H9 (cell line): ENCODE measurements around the gene CERCAM. TPM values are rescaled to one million over a fixed set of nuclear protein-coding genes. Genes with fewer than 3 reads are reported as not detected.

Source experiments
- DNase-seq: peaks from one replicate; pipeline ENCODE4 v3.0.0-alpha.2; 2017
- H2AFZ ChIP-seq: one replicate; pipeline ENCODE4 v1.6.1; 2013; ENCODE audit warnings: mild to moderate bottlenecking, low read length, control low read depth, moderate library complexity
- H2AK5ac ChIP-seq: 2 replicates; pipeline ENCODE4 v1.6.1; 2013; ENCODE audit warnings: low read length, control low read depth, mixed read lengths; ENCODE audit not compliant: insufficient read length
- H2BK120ac ChIP-seq: one replicate; pipeline ENCODE4 v1.6.1; 2013; ENCODE audit warnings: low read depth, mild to moderate bottlenecking, low read length, control low read depth, inconsistent platforms; ENCODE audit not compliant: poor library complexity, severe bottlenecking
- H2BK12ac ChIP-seq: 2 replicates; pipeline ENCODE4 v1.6.1; 2013; ENCODE audit warnings: low read length, control low read depth, mixed read lengths, low read depth; ENCODE audit not compliant: insufficient read length
- H2BK15ac ChIP-seq: 2 replicates; pipeline ENCODE4 v1.6.1; 2013; ENCODE audit warnings: low read depth, low read length, control low read depth
- H2BK20ac ChIP-seq: one replicate; pipeline ENCODE4 v1.6.1; 2013; ENCODE audit warnings: low read depth, mild to moderate bottlenecking, low read length, control low read depth, inconsistent platforms; ENCODE audit not compliant: poor library complexity, severe bottlenecking
- H2BK5ac ChIP-seq: 2 replicates; pipeline ENCODE4 v1.6.1; 2013; ENCODE audit warnings: low read length, control low read depth, mixed read lengths; ENCODE audit not compliant: insufficient read length
- H3K14ac ChIP-seq: 2 replicates; pipeline ENCODE4 v1.6.1; 2013; ENCODE audit warnings: low read length, control low read depth; ENCODE audit not compliant: insufficient read depth
- H3K18ac ChIP-seq: 2 replicates; pipeline ENCODE4 v1.6.1; 2013; ENCODE audit warnings: low read depth, mild to moderate bottlenecking, mixed read lengths, low read length, control low read depth; ENCODE audit not compliant: insufficient read length
- H3K23ac ChIP-seq: 2 replicates; pipeline ENCODE4 v1.6.1; 2013; ENCODE audit warnings: low read length, control low read depth, mixed read lengths, low read depth; ENCODE audit not compliant: insufficient read length
- H3K23me2 ChIP-seq: 2 replicates; pipeline ENCODE4 v1.6.1; 2013; ENCODE audit warnings: low read depth, mild to moderate bottlenecking, mixed read lengths, low read length, control low read depth; ENCODE audit not compliant: insufficient read length, poor library complexity, severe bottlenecking
- H3K27ac ChIP-seq: 2 replicates; pipeline ENCODE4 v1.5.1; 2013; ENCODE audit warnings: low read length, control low read depth, mixed read lengths, low read depth; ENCODE audit not compliant: insufficient read length
- H3K27me3 ChIP-seq: 2 replicates; pipeline ENCODE4 v1.6.1; 2013; ENCODE audit warnings: low read length, control low read depth, inconsistent platforms; ENCODE audit not compliant: insufficient read depth
- H3K4ac ChIP-seq: 2 replicates; pipeline ENCODE4 v1.6.1; 2013; ENCODE audit warnings: low read depth, mild to moderate bottlenecking, control low read depth, inconsistent platforms, low read length, moderate library complexity
- H3K4me1 ChIP-seq: 2 replicates; pipeline ENCODE4 v1.6.1; 2013; ENCODE audit warnings: low read length, control low read depth, inconsistent platforms; ENCODE audit not compliant: insufficient read depth
- H3K4me2 ChIP-seq: 2 replicates; pipeline ENCODE4 v1.6.1; 2013; ENCODE audit warnings: low read length, control low read depth, mixed read lengths; ENCODE audit not compliant: insufficient read length, insufficient read depth
- H3K56ac ChIP-seq: 2 replicates; pipeline ENCODE4 v1.6.1; 2013; ENCODE audit warnings: low read depth, mild to moderate bottlenecking, mixed read lengths, low read length, control low read depth; ENCODE audit not compliant: insufficient read length
- H3K79me1 ChIP-seq: 2 replicates; pipeline ENCODE4 v1.6.1; 2013; ENCODE audit warnings: low read depth, mild to moderate bottlenecking, moderate library complexity, low read length, control low read depth, inconsistent platforms; ENCODE audit not compliant: insufficient read depth, poor library complexity, severe bottlenecking
- H3K79me2 ChIP-seq: 2 replicates; pipeline ENCODE4 v1.6.1; 2013; ENCODE audit warnings: low read length, control low read depth, inconsistent platforms; ENCODE audit not compliant: insufficient read depth
- H3K9ac ChIP-seq: 2 replicates; pipeline ENCODE4 v1.6.1; 2013; ENCODE audit warnings: low read length, control low read depth, mixed read lengths; ENCODE audit not compliant: insufficient read length; ENCODE audit errors: extremely low read depth
- H3K9me3 ChIP-seq: one replicate; pipeline ENCODE4 v1.6.1; 2013; ENCODE audit warnings: low read depth, low read length, inconsistent platforms; ENCODE audit not compliant: control insufficient read depth
- H3T11ph ChIP-seq: one replicate; pipeline ENCODE4 v1.6.1; 2013; ENCODE audit warnings: mild to moderate bottlenecking, low read length, control low read depth, inconsistent platforms
- H4K20me1 ChIP-seq: one replicate; pipeline ENCODE4 v1.6.1; 2013; ENCODE audit not compliant: control insufficient read depth, insufficient read length, insufficient read depth
- H4K5ac ChIP-seq: 2 replicates; pipeline ENCODE4 v1.6.1; 2013; ENCODE audit warnings: low read depth, mild to moderate bottlenecking, mixed read lengths, low read length, control low read depth; ENCODE audit not compliant: insufficient read length
- H4K8ac ChIP-seq: replicated peaks from 2 replicates; pipeline ENCODE4 v1.6.1; 2013; ENCODE audit warnings: low read length, control low read depth, mixed read lengths, low read depth; ENCODE audit not compliant: insufficient read length
- H4K91ac ChIP-seq: 2 replicates; pipeline ENCODE4 v1.6.1; 2013; ENCODE audit warnings: low read depth, mild to moderate bottlenecking, moderate library complexity, mixed read lengths, low read length, control low read depth; ENCODE audit not compliant: insufficient read length
- H3K27ac Mint-ChIP-seq, 3 experiments: 2 replicates in 2 of 3; 3 replicates in 1 of 3; pipeline ENCODE4 v1.8.0; 2020 to 2021; ENCODE audit warnings: mixed read lengths in 3 of 3, mild to moderate bottlenecking in 1 of 3, moderate library complexity in 1 of 3
- H3K27me3 Mint-ChIP-seq: 2 replicates; pipeline ENCODE4 v1.8.0; 2021; ENCODE audit warnings: low read depth, mild to moderate bottlenecking, moderate library complexity, mixed read lengths
- H3K36me3 Mint-ChIP-seq, 3 experiments: 2 replicates in 2 of 3; 3 replicates in 1 of 3; pipeline ENCODE4 v1.8.0; 2020 to 2021; ENCODE audit warnings: low read depth in 3 of 3, mixed read lengths in 3 of 3; ENCODE audit not compliant: insufficient read depth in 1 of 3
- H3K4me1 Mint-ChIP-seq, 2 experiments: 2 replicates each; pipeline ENCODE4 v1.8.0; 2020; ENCODE audit warnings: mixed read lengths in 2 of 2
- H3K4me3 Mint-ChIP-seq, 2 experiments: 2 replicates in 1 of 2; 3 replicates in 1 of 2; pipeline ENCODE4 v1.8.0; 2020 to 2021; ENCODE audit warnings: mild to moderate bottlenecking in 2 of 2, mixed read lengths in 2 of 2, moderate library complexity in 1 of 2
- H3K9me3 Mint-ChIP-seq, 2 experiments: 2 replicates in 1 of 2; 3 replicates in 1 of 2; pipeline ENCODE4 v1.8.0; 2020; ENCODE audit warnings: mild to moderate bottlenecking in 2 of 2, mixed read lengths in 2 of 2, moderate library complexity in 1 of 2
- CTCF ChIP-seq: fragments of 200-600 bp; sonication (generic); conservative IDR thresholded peaks from 3 replicates; pipeline ENCODE4 v1.8.0; 2021; ENCODE audit warnings: antibody characterized with exemption, mild to moderate bottlenecking
- WGBS: extraction: QIAGEN DNeasy Blood & Tissue Kit; methylation state at CpG from one replicate; pipeline ENCODE4 v1.1.7; 2013; ENCODE audit warnings: missing lambda C conversion rate, low lambda C conversion rate, mixed read lengths; ENCODE audit not compliant: insufficient read length; ENCODE audit errors: extremely low coverage; 5-methylcytosine and 5-hydroxymethylcytosine counted together
- total RNA-seq: library from RNA; stranded (reverse); gene quantifications from 2 replicates; pipeline ENCODE4 v1.2.1, GENCODE V29; 2021

The CERCAM gene
- total RNA-seq, 1 experiment from 2014 or later: 5.4 TPM

DNA sequence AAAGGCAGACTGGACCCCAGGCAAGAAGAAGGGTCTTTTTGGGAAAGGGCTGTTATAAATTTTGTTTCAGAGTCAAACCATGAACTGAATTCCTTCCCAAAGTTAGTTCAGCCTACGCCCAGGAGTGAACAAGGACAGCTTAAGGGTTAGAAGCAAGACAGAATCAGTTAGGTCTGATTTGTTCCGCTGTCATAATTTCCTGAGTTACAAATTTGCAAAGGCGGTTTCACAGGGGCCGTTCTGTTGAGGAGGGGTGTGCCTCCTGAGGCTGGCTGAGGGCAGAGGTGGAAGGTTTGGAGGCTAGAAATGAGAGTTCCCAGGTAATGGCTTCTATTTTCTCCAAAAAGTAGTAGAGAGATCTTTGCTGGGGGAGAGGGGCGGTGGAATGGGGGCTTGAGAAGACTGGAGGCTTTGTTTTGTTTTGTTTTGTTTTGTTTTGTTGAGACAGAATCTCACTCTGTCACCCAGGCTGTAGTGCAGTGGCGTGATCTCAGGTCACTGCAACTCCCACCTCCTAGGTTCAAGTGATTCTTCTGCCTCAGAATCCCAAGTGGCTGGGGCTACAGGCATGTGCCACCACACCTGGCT is 4.1 kb upstream of the CERCAM start:
- Histone ChIP-seq H3K4ac (no peak overlapping the region), H3T11ph (no peak overlapping the region), H3K23ac (no peak overlapping the region), H3K14ac (no peak overlapping the region), H2BK120ac (no peak overlapping the region), H2BK5ac (no peak overlapping the region), H3K9me3 (no peaks in the 10 kb centered on the region), H2BK12ac (no peak overlapping the region), H3K56ac (no peak overlapping the region), H4K20me1 (no peaks in the 10 kb centered on the region), H3K4me1 (peaks cover 3% of the 10 kb centered on the region), H3K18ac (no peak overlapping the region), H4K5ac (no peak overlapping the region), H3K79me1 (no peaks in the 10 kb centered on the region), H2AK5ac (no peak overlapping the region), H4K8ac (no peak overlapping the region), H2BK15ac (no peak overlapping the region), H3K4me2 (peak overlapping the region; percentile 18), H3K23me2 (peaks cover 12% of the 10 kb centered on the region), H3K27me3 (peaks cover 18% of the 10 kb centered on the region; the same call in 1 of the 2 replicates), H2AFZ (no peak overlapping the region), H3K27ac (no peak overlapping the region), H2BK20ac (no peak overlapping the region), H4K91ac (no peak overlapping the region), H3K9ac (no peak overlapping the region), H3K79me2 (no peaks in the 10 kb centered on the region)
- Mint-ChIP-seq H3K27me3 (peaks cover 92% of the 10 kb centered on the region), H3K4me1 (peaks cover 23 to 28% of the 10 kb centered on the region in 2 experiments), H3K4me3 (no peak overlapping the region), H3K27ac (no peak overlapping the region), H3K36me3 (no peaks in the 10 kb centered on the region), H3K9me3 (peaks cover 0 to 1% of the 10 kb centered on the region in 2 experiments; a peak in 3 of 5 replicates)
- no peak for TF ChIP-seq CTCF
- DNase-seq: no peak
- no CpG with 5 or more reads among the region's 6 CpGs for WGBS
